H1 (cell line): ENCODE data around the gene OR4E1. TPM values are rescaled to one million over a fixed set of nuclear protein-coding genes. Genes with fewer than 3 reads are reported as not detected.

Source experiments
- CTCF ChIA-PET: fragments of 300-600 bp; sonication (Branson Sonifier 250); formaldehyde crosslinking; loops from one replicate; lab custom pipeline; 2021; ENCODE audit not compliant: partially characterized antibody; lab: Charles Lee
- POLR2A ChIA-PET: fragments of 300-600 bp; sonication (Branson Sonifier 250); formaldehyde crosslinking; loops from one replicate; lab custom pipeline; 2021; ENCODE audit warnings: inconsistent platforms; ENCODE audit not compliant: partially characterized antibody; lab: Charles Lee
- DNase-seq, 2 experiments: peaks; one replicate each; pipeline versions ENCODE4 v3.0.0 to v3.0.0-alpha.2; 2010 to 2022; ENCODE audit warnings: low spot score in 2 of 2, low read depth in 1 of 2, mixed read lengths in 1 of 2
- FAIRE-seq: peaks from 2 replicates; lab custom pipeline; 2011; peaks lifted over from hg19 to GRCh38; lab: Jason Lieb, UNC
- H2AFZ ChIP-seq: 2 replicates; pipeline ENCODE4 v1.8.1; 2012; ENCODE audit warnings: low read length, inconsistent platforms
- H2AK5ac ChIP-seq: 2 replicates; pipeline ENCODE4 v1.6.1; 2013; ENCODE audit warnings: low read depth, low read length
- H2BK120ac ChIP-seq: replicated peaks from 2 replicates; pipeline ENCODE3; 2013; ENCODE audit warnings: low read depth, low read length, inconsistent platforms
- H2BK12ac ChIP-seq: 2 replicates; pipeline ENCODE4 v1.6.1; 2013; ENCODE audit warnings: low read depth, low read length
- H2BK15ac ChIP-seq: 2 replicates; pipeline ENCODE4 v1.6.1; 2013; ENCODE audit warnings: low read length
- H2BK20ac ChIP-seq: 2 replicates; pipeline ENCODE4 v1.6.1; 2013; ENCODE audit warnings: low read length
- H2BK5ac ChIP-seq: 2 replicates; pipeline ENCODE4 v1.6.1; 2013; ENCODE audit warnings: low read depth, low read length
- H3K14ac ChIP-seq: 2 replicates; pipeline ENCODE4 v1.6.1; 2013; ENCODE audit warnings: inconsistent platforms; ENCODE audit not compliant: insufficient read length
- H3K18ac ChIP-seq: 2 replicates; pipeline ENCODE4 v1.6.1; 2013; ENCODE audit warnings: low read length; ENCODE audit errors: extremely low read depth
- H3K23ac ChIP-seq: 2 replicates; pipeline ENCODE4 v1.6.1; 2013; ENCODE audit warnings: inconsistent platforms; ENCODE audit not compliant: insufficient read length
- H3K23me2 ChIP-seq: 2 replicates; pipeline ENCODE4 v1.6.1; 2013; ENCODE audit warnings: low read depth, low read length
- H3K27ac ChIP-seq: 2 replicates; pipeline ENCODE4 v1.6.1; 2011; ENCODE audit warnings: low read depth, low read length, inconsistent platforms
- H3K27me3 ChIP-seq, 4 experiments: replicated peaks in 1 of 4; 1 replicate in 1 of 4; 2 replicates in 3 of 4; pipeline versions ENCODE4 v1.6.1 to v1.8.1; 2011 to 2013; ENCODE audit warnings: low read length in 3 of 4, mild to moderate bottlenecking in 3 of 4, inconsistent platforms in 2 of 4, mixed read lengths in 2 of 4, moderate library complexity in 1 of 4; ENCODE audit not compliant: control insufficient read depth in 3 of 4, insufficient read depth in 3 of 4; ENCODE audit errors: extremely low read depth in 1 of 4
- H3K36me3 ChIP-seq, 4 experiments: 2 replicates each; pipeline versions ENCODE4 v1.6.1 to v1.8.1; 2011 to 2013; ENCODE audit warnings: mild to moderate bottlenecking in 4 of 4, low read length in 3 of 4, moderate library complexity in 2 of 4, control low read depth in 1 of 4, inconsistent platforms in 1 of 4; ENCODE audit not compliant: insufficient read depth in 4 of 4, control insufficient read depth in 2 of 4
- H3K4ac ChIP-seq: replicated peaks from 2 replicates; pipeline ENCODE3; 2013; ENCODE audit warnings: low read length, low read depth, mixed read lengths, inconsistent platforms; ENCODE audit not compliant: insufficient read length
- H3K4me1 ChIP-seq, 4 experiments: replicated peaks in 1 of 4; 1 replicate in 1 of 4; 2 replicates in 3 of 4; pipeline versions ENCODE4 v1.6.1 to v1.8.1; 2011 to 2013; ENCODE audit warnings: low read length in 3 of 4, inconsistent platforms in 2 of 4, mixed read lengths in 1 of 4; ENCODE audit not compliant: insufficient read depth in 4 of 4, control insufficient read depth in 3 of 4
- H3K4me2 ChIP-seq, 2 experiments: 2 replicates each; pipeline versions ENCODE4 v1.6.1 to v1.8.1; 2011 to 2013; ENCODE audit warnings: low read depth in 2 of 2, low read length in 2 of 2, control low read depth in 1 of 2, inconsistent platforms in 1 of 2, mild to moderate bottlenecking in 1 of 2; ENCODE audit not compliant: insufficient read depth in 1 of 2
- H3K4me3 ChIP-seq, 4 experiments: fragments of 200-600, 300-600 bp in 1 of 4; sonication (generic), shearing (Covaris generic), sonication (Bioruptor Twin) in 1 of 4; 2 replicates each; pipeline versions ENCODE4 v1.5.1 to v1.8.1; 2011 to 2016; ENCODE audit warnings: low read length in 4 of 4, low read depth in 3 of 4, control low read depth in 2 of 4, inconsistent platforms in 2 of 4, mild to moderate bottlenecking in 2 of 4, mixed read lengths in 1 of 4, moderate library complexity in 1 of 4; ENCODE audit not compliant: insufficient read depth in 2 of 4; ENCODE audit errors: extremely low read depth in 1 of 4
- H3K56ac ChIP-seq: replicated peaks from 2 replicates; pipeline ENCODE3; 2013; ENCODE audit warnings: low read depth, mild to moderate bottlenecking, mixed read lengths, low read length, inconsistent platforms; ENCODE audit not compliant: insufficient read length
- H3K79me1 ChIP-seq: 2 replicates; pipeline ENCODE4 v1.6.1; 2013; ENCODE audit warnings: low read depth, low read length, control low read depth
- H3K79me2 ChIP-seq, 2 experiments: 2 replicates each; pipeline versions ENCODE4 v1.6.1 to v1.8.1; 2012 to 2013; ENCODE audit warnings: low read length in 2 of 2, mild to moderate bottlenecking in 2 of 2, inconsistent platforms in 1 of 2; ENCODE audit not compliant: insufficient read depth in 2 of 2, control insufficient read depth in 1 of 2
- H3K9ac ChIP-seq, 4 experiments: replicated peaks in 1 of 4; 1 replicate in 1 of 4; 2 replicates in 3 of 4; pipeline versions ENCODE4 v1.6.1 to v1.8.1; 2011 to 2013; ENCODE audit warnings: low read depth in 3 of 4, low read length in 3 of 4, control low read depth in 2 of 4, mild to moderate bottlenecking in 2 of 4, moderate library complexity in 2 of 4, inconsistent platforms in 1 of 4; ENCODE audit errors: extremely low read depth in 1 of 4
- H3K9me3 ChIP-seq, 2 experiments: 2 replicates each; pipeline versions ENCODE4 v1.6.1 to v1.8.1; 2012 to 2013; ENCODE audit warnings: mild to moderate bottlenecking in 2 of 2, moderate library complexity in 2 of 2, control low read depth in 1 of 2, inconsistent platforms in 1 of 2, low read depth in 1 of 2, low read length in 1 of 2, mixed read lengths in 1 of 2; ENCODE audit not compliant: insufficient read depth in 2 of 2
- H4K20me1 ChIP-seq, 2 experiments: replicated peaks in 1 of 2; 2 replicates each; pipeline versions ENCODE3 to v1.8.1; 2011 to 2013; ENCODE audit warnings: inconsistent platforms in 2 of 2, low read length in 2 of 2, mild to moderate bottlenecking in 1 of 2; ENCODE audit not compliant: insufficient read depth in 2 of 2, control insufficient read depth in 1 of 2
- H4K5ac ChIP-seq: 2 replicates; pipeline ENCODE4 v1.6.1; 2013; ENCODE audit warnings: low read length, low read depth, mixed read lengths, inconsistent platforms; ENCODE audit not compliant: insufficient read length
- H4K8ac ChIP-seq: 2 replicates; pipeline ENCODE4 v1.8.0; 2013; ENCODE audit warnings: mild to moderate bottlenecking, moderate library complexity, low read length, inconsistent platforms; ENCODE audit not compliant: insufficient read depth; ENCODE audit errors: extremely low read depth
- H4K91ac ChIP-seq: replicated peaks from 2 replicates; pipeline ENCODE3; 2013; ENCODE audit warnings: low read length, mixed read lengths, inconsistent platforms; ENCODE audit not compliant: insufficient read length
- CBX8 ChIP-seq: fragments of 300-800, 300-1000 bp; sonication (generic); IDR thresholded peaks from 2 replicates; pipeline ENCODE4 v1.7.1; 2016; ENCODE audit warnings: low read depth, low read length, borderline replicate concordance
- CEBPB ChIP-seq: IDR thresholded peaks from 2 replicates; pipeline ENCODE4 v1.6.1; 2012; ENCODE audit warnings: low read depth, low read length
- CHD1 ChIP-seq: IDR thresholded peaks from 2 replicates; pipeline ENCODE4 v1.6.1; 2012; ENCODE audit warnings: low read depth, low read length, improper control_type of control experiment
- HDAC6 ChIP-seq: IDR thresholded peaks from one replicate; pipeline ENCODE4 v1.7.1; 2012; ENCODE audit warnings: low read depth, mild to moderate bottlenecking, inconsistent platforms, low read length, moderate library complexity
- NRF1 ChIP-seq: IDR thresholded peaks from 2 replicates; pipeline ENCODE4 v1.6.1; 2011; ENCODE audit warnings: mild to moderate bottlenecking, low read depth, low read length, improper control_type of control experiment
- POLR2A ChIP-seq, 2 experiments: IDR thresholded peaks; 1 replicate in 1 of 2; 2 replicates in 1 of 2; pipeline ENCODE4 v1.6.1; 2011; ENCODE audit warnings: low read depth in 2 of 2, low read length in 2 of 2, mild to moderate bottlenecking in 2 of 2; ENCODE audit errors: control extremely low read depth in 1 of 2
- TCF12 ChIP-seq: IDR thresholded peaks from 2 replicates; pipeline ENCODE4 v1.6.1; 2011; ENCODE audit warnings: low read depth, mild to moderate bottlenecking, low read length
- whole genome bisulfite sequencing, 2 experiments: shearing (Covaris generic) in 1 of 2; methylation state at CpG; one replicate each; pipeline versions ENCODE4 v1.1.6 to v1.1.7; 2013 to 2015; ENCODE audit warnings: low lambda C conversion rate in 2 of 2, mixed read lengths in 2 of 2, inconsistent platforms in 1 of 2, low coverage in 1 of 2, missing lambda C conversion rate in 1 of 2; ENCODE audit not compliant: insufficient replicate concordance in 2 of 2, insufficient coverage in 1 of 2, insufficient read length in 1 of 2; ENCODE audit errors: extremely low coverage in 1 of 2, missing lambda C conversion rate in 1 of 2; 5-methylcytosine and 5-hydroxymethylcytosine counted together
- polyA plus RNA-seq, 7 experiments: library from polyadenylated mRNA; depleted of rRNA in 3 of 7; stranded (reverse) in 5 of 7; unstranded in 2 of 7; fragments of >200 nt in 5 of 7; fragments of 200-250 nt in 2 of 7; gene quantifications; 1 replicate in 5 of 7; 2 replicates in 1 of 7; 4 replicates in 1 of 7; pipeline versions ENCODE4 v1.2.1 to v1.2.3, GENCODE V29; 2011 to 2013; ENCODE audit warnings: missing spikeins in 2 of 7, mixed read lengths in 2 of 7
- total RNA-seq: library from RNA; stranded (reverse); fragmentation: NEBNext Ultra II Directional; extraction: Animal tissue kit (Norgen Biotek cat#: 25700); gene quantifications from 2 replicates; pipeline ENCODE4 v1.2.1, GENCODE V29; 2021
- TF ChIP-seq, protein P1 (sequence below), 3 experiments: IDR thresholded peaks; 1 replicate in 2 of 3; 2 replicates in 1 of 3; pipeline versions ENCODE4 v1.5.1 to v1.6.1; 2011; ENCODE audit warnings: low read length in 3 of 3, mild to moderate bottlenecking in 3 of 3, inconsistent platforms in 2 of 3, low read depth in 1 of 3, moderate library complexity in 1 of 3; ENCODE audit not compliant: insufficient read depth in 1 of 3; ENCODE audit errors: control extremely low read depth in 1 of 3
- TF ChIP-seq, protein P2 (sequence below): IDR thresholded peaks from 2 replicates; pipeline ENCODE4 v1.6.1; 2011; ENCODE audit warnings: low read depth, mild to moderate bottlenecking, low read length; ENCODE audit not compliant: insufficient read depth
- TF ChIP-seq, protein P3 (sequence below): IDR thresholded peaks from 2 replicates; pipeline ENCODE4 v1.6.1; 2012; ENCODE audit warnings: low read length, inconsistent platforms

The OR4E1 gene
- total and polyA plus RNA-seq, 2 of the 8 experiments (the other 6 are each of a cell fraction or from before 2014, with no cell fraction given) = not detected

DNA sequence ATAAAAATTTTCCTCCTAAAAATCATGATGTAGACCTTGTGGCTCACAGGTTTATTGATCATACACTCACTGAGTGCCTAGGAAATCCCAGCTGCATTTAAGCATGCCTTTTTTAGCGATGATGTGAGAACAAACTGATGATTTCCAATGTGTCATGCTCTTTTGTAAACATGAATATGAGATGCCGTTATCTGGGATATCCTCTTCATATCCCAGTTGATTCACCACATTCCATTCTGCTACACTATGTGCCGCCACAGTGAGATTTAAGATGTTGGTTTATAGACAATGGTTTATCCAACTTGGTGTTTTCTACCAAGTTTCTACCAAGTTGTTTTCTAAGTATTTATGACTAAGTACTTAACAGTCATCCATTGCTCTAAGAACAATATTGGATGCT, 5.2 kb downstream of the OR4E1 start:
- POLR2A ChIA-PET = no interaction called here
- WGBS, 2 experiments = 92% methylated on average over 3 of the region's 3 CpGs; no CpG with 5 or more reads in 1 of the 2 experiments
- no peak overlapping the region for H3K4me2 ChIP-seq
- H3K4me1 ChIP-seq = no peaks in the 10 kb centered on the region
- H2BK12ac ChIP-seq = no peak overlapping the region
- no peaks in the 10 kb centered on the region for H3K23me2 ChIP-seq
- no peak overlapping the region for H3K14ac ChIP-seq
- no peak overlapping the region for H2BK120ac ChIP-seq
- H3K9me3 ChIP-seq = no peaks in the 10 kb centered on the region
- H4K91ac ChIP-seq = no peak overlapping the region
- H2BK20ac ChIP-seq = no peak overlapping the region
- no peak overlapping the region for H3K4me3 ChIP-seq
- no peak overlapping the region for H2BK5ac ChIP-seq
- no peak overlapping the region for H3K4ac ChIP-seq
- FAIRE-seq (no peak), DNase-seq (no peak)
- no peaks in the 10 kb centered on the region; a peak in 1 of 7 replicates for H3K27me3 ChIP-seq
- no peaks in the 10 kb centered on the region for H4K20me1 ChIP-seq
- H2BK15ac ChIP-seq = no peak overlapping the region
- H3K9ac ChIP-seq = no peak overlapping the region
- H3K36me3 ChIP-seq = no peaks in the 10 kb centered on the region
- no peaks in the 10 kb centered on the region for H3K79me1 ChIP-seq
- no peak overlapping the region for H3K56ac ChIP-seq
- no peak overlapping the region for H4K8ac ChIP-seq
- H2AFZ ChIP-seq = no peak overlapping the region
- H4K5ac ChIP-seq = no peak overlapping the region
- no peak overlapping the region for H3K23ac ChIP-seq
- H3K27ac ChIP-seq = no peak overlapping the region
- peaks cover 0 to 3% of the 10 kb centered on the region in 2 experiments; a peak in 1 of 4 replicates for H3K79me2 ChIP-seq
- H2AK5ac ChIP-seq = no peak overlapping the region
- no peak overlapping the region for H3K18ac ChIP-seq
- CTCF ChIA-PET = no interaction called here
- TF ChIP-seq HDAC6 (no peak), CHD1 (no peak), CEBPB (no peak), TCF12 (no peak), POLR2A (IDR thresholded peaks at IDR 0.05; ENCODE audit: control extremely low read depth in 1 of 2, low read depth in 2 of 2, low read length in 2 of 2) (no peak), CBX8 (no peak), NRF1 (no peak)
- TF ChIP-seq, protein P1, sequence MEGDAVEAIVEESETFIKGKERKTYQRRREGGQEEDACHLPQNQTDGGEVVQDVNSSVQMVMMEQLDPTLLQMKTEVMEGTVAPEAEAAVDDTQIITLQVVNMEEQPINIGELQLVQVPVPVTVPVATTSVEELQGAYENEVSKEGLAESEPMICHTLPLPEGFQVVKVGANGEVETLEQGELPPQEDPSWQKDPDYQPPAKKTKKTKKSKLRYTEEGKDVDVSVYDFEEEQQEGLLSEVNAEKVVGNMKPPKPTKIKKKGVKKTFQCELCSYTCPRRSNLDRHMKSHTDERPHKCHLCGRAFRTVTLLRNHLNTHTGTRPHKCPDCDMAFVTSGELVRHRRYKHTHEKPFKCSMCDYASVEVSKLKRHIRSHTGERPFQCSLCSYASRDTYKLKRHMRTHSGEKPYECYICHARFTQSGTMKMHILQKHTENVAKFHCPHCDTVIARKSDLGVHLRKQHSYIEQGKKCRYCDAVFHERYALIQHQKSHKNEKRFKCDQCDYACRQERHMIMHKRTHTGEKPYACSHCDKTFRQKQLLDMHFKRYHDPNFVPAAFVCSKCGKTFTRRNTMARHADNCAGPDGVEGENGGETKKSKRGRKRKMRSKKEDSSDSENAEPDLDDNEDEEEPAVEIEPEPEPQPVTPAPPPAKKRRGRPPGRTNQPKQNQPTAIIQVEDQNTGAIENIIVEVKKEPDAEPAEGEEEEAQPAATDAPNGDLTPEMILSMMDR (IDR thresholded peaks at IDR 0.05; ENCODE audit: control extremely low read depth in 1 of 3, insufficient read depth in 1 of 3, low read depth in 1 of 3, low read length in 3 of 3) = no peak
- TF ChIP-seq, protein P2, sequence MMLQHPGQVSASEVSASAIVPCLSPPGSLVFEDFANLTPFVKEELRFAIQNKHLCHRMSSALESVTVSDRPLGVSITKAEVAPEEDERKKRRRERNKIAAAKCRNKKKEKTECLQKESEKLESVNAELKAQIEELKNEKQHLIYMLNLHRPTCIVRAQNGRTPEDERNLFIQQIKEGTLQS = no peak
- TF ChIP-seq, protein P3, sequence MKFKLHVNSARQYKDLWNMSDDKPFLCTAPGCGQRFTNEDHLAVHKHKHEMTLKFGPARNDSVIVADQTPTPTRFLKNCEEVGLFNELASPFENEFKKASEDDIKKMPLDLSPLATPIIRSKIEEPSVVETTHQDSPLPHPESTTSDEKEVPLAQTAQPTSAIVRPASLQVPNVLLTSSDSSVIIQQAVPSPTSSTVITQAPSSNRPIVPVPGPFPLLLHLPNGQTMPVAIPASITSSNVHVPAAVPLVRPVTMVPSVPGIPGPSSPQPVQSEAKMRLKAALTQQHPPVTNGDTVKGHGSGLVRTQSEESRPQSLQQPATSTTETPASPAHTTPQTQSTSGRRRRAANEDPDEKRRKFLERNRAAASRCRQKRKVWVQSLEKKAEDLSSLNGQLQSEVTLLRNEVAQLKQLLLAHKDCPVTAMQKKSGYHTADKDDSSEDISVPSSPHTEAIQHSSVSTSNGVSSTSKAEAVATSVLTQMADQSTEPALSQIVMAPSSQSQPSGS = no peak
